Osteocyte (in vitro differentiated cells): ENCODE data around the gene HDAC4. TPM values are rescaled to one million over a fixed set of nuclear protein-coding genes. Genes with fewer than 3 reads are reported as not detected.

Source experiments
- DNase-seq: peaks from one replicate; pipeline ENCODE4 v3.0.0; 2021; ENCODE audit warnings: mixed read lengths; ENCODE audit not compliant: unreplicated experiment; ENCODE audit errors: extremely low spot score
- H3K27ac Mint-ChIP-seq: one replicate; pipeline ENCODE4 v1.8.0; 2021; ENCODE audit warnings: mild to moderate bottlenecking, mixed read lengths; ENCODE audit not compliant: unreplicated experiment
- H3K27me3 Mint-ChIP-seq: one replicate; pipeline ENCODE4 v1.8.0; 2021; ENCODE audit warnings: mixed read lengths; ENCODE audit not compliant: unreplicated experiment
- H3K36me3 Mint-ChIP-seq: one replicate; pipeline ENCODE4 v1.8.0; 2021; ENCODE audit warnings: mixed read lengths; ENCODE audit not compliant: unreplicated experiment
- H3K4me1 Mint-ChIP-seq: one replicate; pipeline ENCODE4 v1.8.0; 2021; ENCODE audit warnings: mixed read lengths; ENCODE audit not compliant: unreplicated experiment
- H3K4me3 Mint-ChIP-seq: one replicate; pipeline ENCODE4 v1.8.0; 2021; ENCODE audit warnings: mild to moderate bottlenecking, moderate library complexity, mixed read lengths; ENCODE audit not compliant: unreplicated experiment
- H3K9me3 Mint-ChIP-seq: one replicate; pipeline ENCODE4 v1.8.0; 2021; ENCODE audit warnings: mixed read lengths; ENCODE audit not compliant: unreplicated experiment
- total RNA-seq: library from RNA; stranded (reverse); gene quantifications from 2 replicates; pipeline ENCODE4 v1.2.1, GENCODE V29; 2021
- TF ChIP-seq, protein P1 (sequence below): fragments of 200-600 bp; sonication (generic); IDR thresholded peaks from 2 replicates; pipeline ENCODE4 v1.5.0; 2021; ENCODE audit warnings: antibody characterized with exemption, mild to moderate bottlenecking, moderate library complexity

The HDAC4 gene
- total RNA-seq, 1 donor from 2014 or later = 30.3 TPM

DNA sequence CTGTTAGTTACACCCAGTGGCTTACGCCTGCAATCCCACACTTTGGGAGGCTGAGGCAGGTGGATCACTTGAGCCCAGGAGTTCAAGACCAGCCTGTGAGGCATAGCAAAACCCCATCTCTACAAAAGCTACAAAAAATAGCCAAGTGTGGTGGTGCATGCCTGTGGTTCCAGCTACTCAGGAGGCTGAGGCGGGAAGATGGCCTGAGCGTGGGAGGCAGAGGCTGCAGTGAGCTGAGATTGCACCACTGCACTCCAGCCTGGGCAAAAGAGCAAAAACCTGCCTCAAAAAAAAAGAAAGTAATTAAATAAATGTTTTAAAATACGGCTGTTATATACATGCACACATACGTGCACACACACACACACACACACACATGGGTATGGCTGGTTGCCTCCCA, 194.8 kb downstream of the HDAC4 start:
- DNase-seq = no peak
- H3K4me1 Mint-ChIP-seq = no peaks in the 10 kb centered on the region
- no peaks in the 10 kb centered on the region for H3K9me3 Mint-ChIP-seq
- H3K36me3 Mint-ChIP-seq = no peaks in the 10 kb centered on the region
- TF ChIP-seq, protein P1, sequence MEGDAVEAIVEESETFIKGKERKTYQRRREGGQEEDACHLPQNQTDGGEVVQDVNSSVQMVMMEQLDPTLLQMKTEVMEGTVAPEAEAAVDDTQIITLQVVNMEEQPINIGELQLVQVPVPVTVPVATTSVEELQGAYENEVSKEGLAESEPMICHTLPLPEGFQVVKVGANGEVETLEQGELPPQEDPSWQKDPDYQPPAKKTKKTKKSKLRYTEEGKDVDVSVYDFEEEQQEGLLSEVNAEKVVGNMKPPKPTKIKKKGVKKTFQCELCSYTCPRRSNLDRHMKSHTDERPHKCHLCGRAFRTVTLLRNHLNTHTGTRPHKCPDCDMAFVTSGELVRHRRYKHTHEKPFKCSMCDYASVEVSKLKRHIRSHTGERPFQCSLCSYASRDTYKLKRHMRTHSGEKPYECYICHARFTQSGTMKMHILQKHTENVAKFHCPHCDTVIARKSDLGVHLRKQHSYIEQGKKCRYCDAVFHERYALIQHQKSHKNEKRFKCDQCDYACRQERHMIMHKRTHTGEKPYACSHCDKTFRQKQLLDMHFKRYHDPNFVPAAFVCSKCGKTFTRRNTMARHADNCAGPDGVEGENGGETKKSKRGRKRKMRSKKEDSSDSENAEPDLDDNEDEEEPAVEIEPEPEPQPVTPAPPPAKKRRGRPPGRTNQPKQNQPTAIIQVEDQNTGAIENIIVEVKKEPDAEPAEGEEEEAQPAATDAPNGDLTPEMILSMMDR = no peak
- no peak overlapping the region for H3K27ac Mint-ChIP-seq
- H3K27me3 Mint-ChIP-seq = no peaks in the 10 kb centered on the region
- H3K4me3 Mint-ChIP-seq = no peak overlapping the region

DNA sequence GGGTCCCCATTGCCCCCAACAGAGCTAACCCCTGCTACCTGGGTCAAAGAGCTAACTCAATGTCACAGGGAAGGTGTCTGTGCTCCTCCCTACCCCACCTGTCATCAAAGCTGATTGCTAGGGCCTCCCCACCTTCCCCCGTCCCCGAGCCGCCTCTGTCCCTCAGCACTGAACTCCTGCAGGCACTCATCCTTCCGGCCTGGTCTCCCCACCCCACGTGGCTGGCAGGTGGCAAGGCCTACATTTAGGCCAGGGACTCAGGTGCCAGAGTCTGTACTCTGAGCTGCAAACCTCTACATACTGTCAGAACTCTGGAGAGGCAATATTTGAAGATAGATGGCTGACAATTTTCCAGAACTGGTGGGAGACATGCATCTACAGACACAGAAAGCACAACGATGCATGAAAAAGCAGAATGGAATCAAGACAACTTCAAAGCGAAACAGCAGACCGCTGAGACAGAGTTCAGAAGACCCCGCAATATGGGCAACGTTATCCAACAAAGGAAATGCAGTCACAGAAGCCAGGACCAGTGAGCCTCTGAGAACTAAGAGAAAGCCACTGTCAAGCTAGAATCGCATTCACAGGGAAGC, 195.8 kb downstream of the HDAC4 start:
- no peak for DNase-seq
- Mint-ChIP-seq H3K27ac (no peak overlapping the region), H3K4me3 (no peak overlapping the region), H3K9me3 (no peaks in the 10 kb centered on the region), H3K27me3 (no peaks in the 10 kb centered on the region), H3K36me3 (no peaks in the 10 kb centered on the region), H3K4me1 (no peaks in the 10 kb centered on the region)
- TF ChIP-seq, protein P1 = no peak

DNA sequence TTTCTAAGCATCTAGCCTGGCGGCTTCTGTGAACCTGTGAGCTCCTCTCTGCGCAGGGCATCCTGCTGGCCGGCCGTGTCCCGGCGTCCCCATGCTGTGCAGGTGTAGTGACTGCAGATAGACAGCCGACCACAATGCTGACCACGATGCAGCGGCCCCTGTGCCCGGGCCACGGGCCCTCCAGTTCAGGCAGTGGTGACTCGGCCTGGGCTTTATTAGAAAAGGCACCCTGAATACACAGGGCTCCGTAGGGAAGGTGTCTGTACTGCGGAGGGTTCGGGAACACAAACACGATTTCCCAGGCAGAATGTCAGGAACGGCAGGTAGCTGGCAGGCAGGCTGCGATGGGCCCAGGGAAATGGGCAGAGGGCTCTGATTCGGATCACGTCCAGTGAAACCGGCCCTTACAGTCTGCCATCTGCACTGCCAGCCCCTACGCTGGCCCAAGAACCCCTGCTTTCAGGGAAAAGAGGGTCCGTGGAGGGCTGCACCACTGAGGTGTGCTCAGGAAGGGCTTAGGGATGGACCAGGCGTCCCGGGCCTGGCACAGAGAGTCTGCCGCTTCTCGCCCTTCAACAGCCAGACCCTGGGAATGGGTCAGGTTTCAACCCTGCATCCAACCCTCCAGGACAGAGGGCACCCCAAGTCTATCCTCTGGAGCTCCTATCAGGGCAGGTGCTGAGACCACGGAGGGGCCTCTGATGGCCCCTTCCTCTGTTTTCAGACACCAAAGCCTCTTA, 196.5 kb downstream of the HDAC4 start:
- no peaks in the 10 kb centered on the region for H3K9me3 Mint-ChIP-seq
- H3K27ac Mint-ChIP-seq = no peak overlapping the region
- TF ChIP-seq, protein P1 = no peak
- no peak for DNase-seq
- no peaks in the 10 kb centered on the region for H3K36me3 Mint-ChIP-seq
- H3K4me1 Mint-ChIP-seq = no peaks in the 10 kb centered on the region
- no peaks in the 10 kb centered on the region for H3K27me3 Mint-ChIP-seq
- H3K4me3 Mint-ChIP-seq = no peak overlapping the region

DNA sequence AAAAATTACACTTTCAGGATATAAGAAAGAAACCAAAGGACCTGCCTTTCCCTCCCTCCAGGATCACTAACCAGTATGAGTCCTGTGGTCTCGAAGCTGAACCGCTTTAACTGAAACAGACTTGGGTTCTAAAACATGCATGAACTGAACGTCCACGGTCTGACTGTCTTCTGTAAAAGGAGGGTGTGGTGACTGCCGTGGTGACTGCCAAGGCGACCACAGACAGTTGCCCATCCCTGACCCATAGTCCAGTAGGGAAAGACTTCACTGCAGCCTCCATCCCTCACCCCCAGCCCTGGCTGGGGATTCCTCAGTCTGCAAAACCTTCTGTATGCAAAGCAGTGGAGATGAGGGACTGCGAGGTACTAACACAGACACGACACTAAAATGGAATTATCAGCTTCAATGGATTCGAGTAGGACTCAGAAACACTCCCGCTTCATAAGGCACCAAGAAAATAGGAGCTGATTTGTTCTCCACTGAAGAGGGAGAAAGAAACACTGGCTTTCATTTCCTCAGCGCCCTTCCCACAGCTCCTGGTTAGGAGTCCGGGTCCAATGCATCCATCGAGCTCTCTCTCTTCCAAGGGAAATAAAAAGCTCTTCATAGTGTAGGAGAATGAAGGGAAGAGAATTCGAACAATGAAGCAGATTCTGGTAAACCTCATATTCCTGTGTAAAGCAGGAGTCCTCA, 197.2 kb downstream of the HDAC4 start:
- Mint-ChIP-seq H3K27me3 (no peaks in the 10 kb centered on the region), H3K4me1 (no peaks in the 10 kb centered on the region), H3K9me3 (no peaks in the 10 kb centered on the region), H3K36me3 (no peaks in the 10 kb centered on the region), H3K27ac (no peak overlapping the region), H3K4me3 (no peak overlapping the region)
- TF ChIP-seq, protein P1 = no peak
- no peak for DNase-seq

DNA sequence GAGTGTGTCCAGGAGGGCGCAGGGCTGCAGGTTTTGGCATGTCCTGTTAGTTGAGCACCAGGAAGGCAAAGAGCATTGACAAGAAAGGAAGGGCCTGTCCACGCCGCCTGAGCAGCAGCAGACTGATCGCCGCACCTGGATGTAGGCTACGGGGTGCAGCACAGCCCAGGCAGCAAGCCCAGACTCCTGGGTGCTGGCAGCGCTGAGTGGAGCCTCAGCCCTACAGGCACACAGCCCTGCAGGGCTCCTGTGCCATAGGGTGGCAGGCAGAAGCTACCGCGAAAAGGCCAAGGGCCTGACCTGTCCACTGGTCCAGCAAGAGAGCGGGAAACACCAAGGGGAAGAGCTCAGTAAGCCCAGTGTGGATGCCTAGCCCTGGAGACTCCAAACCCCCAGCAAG, 198.0 kb downstream of the HDAC4 start:
- Mint-ChIP-seq H3K4me3 (no peak overlapping the region), H3K4me1 (no peaks in the 10 kb centered on the region), H3K36me3 (no peaks in the 10 kb centered on the region), H3K9me3 (no peaks in the 10 kb centered on the region), H3K27me3 (no peaks in the 10 kb centered on the region), H3K27ac (no peak overlapping the region)
- TF ChIP-seq, protein P1 = no peak
- DNase-seq = no peak
